Non-pigmented ciliary epithelial cell (primary cell): ENCODE measurements around the gene PIM1.
A peak's percentile ranks its signal among the peaks of the same experiment; 100 is the strongest.
"Not testable (repeated sequence)": the region's sequence is repeated elsewhere in the genome, so short reads cannot be mapped to it uniquely, and the experiment has no call there.

Source experiments
- DNase-seq: peaks from one replicate; pipeline ENCODE4 v3.0.0-alpha.2; 2010; ENCODE audit warnings: low read depth

Gene PIM1

DNA sequence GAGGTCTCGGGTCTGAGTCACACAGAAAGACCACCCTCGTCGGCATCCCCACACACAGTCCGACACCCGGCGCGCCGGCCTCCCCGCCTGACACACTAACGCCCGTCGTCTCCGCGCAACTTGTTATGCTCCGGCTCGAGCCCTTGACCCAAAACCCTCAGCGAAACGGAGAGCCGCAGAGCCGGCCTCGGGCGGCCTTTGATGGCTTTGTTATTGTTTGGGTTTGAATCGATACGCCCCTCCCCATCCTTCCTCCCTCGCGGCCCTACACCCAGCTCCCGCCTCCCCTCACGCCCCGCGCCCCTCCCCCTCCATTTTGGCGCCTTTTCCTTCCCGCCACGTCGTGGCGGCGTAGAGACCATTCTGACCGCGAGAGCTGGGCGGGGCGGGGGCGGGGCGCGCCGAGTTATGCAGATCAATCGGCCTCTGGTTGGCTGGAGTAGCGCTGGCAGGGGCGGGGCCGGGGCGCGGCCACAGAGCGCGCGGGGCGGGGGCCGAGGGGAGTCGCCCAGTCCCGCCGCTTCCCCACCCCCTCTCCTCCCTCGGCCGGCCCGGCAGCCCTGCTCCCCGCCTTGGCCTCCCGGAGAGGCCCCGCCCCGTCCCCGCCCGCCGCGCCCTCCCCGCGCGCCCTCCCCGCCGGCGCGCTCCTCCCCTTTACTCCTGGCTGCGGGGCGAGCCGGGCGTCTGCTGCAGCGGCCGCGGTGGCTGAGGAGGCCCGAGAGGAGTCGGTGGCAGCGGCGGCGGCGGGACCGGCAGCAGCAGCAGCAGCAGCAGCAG is at the start of gene PIM1:
Gene PIM1, plus strand, starts transcription at position 657 of the 777 bp plus-strand sequence. CDS start 424 bp downstream, outside the sequence.
- peak; percentile 76 for DNase-seq

DNA sequence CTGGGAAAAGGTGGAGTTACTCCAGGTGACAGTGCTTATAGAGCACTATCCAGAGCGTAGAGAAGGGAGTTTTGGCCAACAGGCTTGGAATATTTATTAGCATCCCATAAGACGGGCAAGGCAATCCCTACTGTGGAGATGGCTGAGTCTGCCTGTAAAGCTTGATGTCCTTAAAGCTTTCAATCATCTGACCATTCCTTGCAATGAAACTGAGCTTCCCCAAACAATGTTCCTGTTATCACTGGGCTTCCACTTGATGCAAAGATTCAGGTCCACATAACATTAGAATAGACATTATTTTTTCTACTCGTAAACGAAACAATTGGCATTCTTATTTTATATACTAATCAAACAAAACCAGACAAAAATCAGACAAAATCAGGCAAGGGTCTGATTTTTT is 48.4 kb upstream of the PIM1 start:
- DNase-seq = no peak

DNA sequence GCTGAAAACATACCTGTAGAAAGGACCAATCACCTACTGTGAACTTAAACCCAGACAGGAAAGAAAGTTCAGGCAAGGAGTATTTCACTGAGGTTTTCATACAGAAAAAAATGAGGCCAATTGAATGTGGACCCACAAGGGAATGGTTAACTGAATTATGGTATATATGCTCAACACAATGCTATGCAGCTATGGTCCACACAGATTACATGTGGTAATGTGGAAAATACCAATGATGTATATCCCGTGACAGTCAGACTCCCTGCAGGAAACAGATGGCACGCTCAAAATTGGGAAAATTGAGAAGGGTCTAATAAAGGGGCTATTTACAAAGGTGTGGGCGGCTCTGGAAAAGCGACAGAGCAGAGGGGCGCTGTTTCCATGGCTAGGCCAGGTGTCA is 47.1 kb upstream of the PIM1 start:
- no peak for DNase-seq

DNA sequence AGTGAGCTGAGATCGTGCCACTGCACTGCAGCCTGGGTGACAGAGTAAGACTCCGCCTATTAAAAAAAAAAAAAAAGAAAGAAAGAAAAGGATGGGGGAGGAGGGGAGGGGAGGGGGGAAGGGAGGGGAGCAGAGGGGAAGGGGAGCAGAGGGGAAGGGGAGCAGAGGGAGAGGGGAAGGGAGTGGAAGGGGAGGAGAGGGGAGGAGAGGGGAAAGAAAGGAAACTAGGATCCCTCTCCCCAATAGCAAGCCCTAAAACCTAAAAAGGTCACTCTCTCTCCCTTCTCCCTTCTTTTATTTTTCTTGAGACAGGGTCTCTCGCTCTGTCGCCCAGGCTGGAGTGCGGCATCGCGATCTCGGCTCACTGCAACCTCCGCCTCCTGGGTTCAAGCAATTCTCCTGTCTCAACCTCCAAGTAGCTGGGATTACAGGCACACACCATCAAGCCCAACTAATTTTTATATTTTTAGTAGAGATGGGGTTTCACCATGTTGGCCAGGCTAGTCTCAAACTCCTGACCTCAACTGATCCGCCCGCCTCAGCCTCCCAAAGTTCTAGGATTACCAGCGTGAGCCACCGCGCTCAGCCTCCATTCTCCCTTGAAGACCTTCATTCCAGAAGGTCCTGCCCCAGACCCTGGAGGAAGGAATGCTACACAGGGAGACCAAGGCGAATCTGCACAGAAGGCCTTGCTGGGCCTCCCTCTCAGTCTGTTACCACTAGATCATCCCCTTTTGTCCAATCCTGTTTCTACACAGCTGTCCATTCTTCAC is 45.8 kb upstream of the PIM1 start:
- no peak for DNase-seq

DNA sequence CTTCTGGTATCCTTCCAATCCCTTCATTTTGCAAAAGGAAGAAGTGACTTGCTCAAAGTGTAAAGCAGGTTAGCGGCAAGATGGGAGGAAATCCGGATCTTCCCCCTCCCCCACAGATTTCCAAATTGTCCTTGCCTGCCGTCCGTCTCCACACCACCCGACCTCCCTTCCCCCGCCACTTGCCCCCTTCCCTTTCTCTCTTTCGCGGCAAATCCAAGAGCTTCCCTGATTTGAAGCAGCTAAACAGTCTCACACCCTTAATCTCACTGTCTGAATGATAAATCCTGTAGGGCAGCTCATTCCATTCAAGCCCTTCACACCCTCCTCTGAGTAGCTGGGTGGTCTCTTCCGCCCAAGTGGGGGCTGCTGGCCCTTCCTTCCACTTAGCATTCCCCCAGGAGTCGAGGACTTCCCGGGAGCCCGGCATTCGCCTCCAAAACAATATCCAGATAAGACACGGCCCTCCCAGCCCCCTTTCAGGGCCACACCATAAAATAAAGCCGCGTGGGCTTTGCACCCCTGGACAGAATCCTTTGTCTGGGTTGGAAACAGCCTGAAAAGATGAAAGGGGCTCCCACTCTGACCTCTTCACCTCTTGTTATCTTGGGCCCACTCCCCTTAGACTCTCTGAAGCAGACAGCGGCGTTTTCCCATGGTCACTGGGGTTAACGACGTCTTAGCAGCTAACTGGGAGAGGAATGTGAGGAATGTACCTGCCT is 44.0 kb upstream of the PIM1 start:
- no peak for DNase-seq

DNA sequence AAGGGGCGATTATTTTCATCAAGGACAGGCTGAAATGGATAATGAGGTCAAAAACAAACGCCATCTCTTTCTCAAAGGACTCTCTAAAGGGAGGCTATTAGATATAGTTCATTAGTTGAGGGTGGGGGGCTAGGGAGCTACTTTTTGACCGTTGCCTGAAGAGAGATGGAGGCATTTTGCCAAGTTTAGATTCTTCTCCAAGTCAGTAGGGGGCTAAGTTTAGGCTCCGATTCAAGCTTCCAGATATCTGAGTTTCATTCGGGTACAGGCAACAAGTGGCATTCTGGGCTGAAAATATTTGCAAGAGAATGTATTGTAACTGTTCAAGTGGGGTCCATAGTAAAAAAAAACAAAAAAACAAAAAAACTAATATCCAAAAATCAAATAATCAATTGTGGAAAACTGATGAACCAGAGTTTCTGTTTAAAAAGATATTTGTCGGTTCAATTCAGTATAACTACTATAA is 43.4 kb upstream of the PIM1 start:
- DNase-seq = no peak

DNA sequence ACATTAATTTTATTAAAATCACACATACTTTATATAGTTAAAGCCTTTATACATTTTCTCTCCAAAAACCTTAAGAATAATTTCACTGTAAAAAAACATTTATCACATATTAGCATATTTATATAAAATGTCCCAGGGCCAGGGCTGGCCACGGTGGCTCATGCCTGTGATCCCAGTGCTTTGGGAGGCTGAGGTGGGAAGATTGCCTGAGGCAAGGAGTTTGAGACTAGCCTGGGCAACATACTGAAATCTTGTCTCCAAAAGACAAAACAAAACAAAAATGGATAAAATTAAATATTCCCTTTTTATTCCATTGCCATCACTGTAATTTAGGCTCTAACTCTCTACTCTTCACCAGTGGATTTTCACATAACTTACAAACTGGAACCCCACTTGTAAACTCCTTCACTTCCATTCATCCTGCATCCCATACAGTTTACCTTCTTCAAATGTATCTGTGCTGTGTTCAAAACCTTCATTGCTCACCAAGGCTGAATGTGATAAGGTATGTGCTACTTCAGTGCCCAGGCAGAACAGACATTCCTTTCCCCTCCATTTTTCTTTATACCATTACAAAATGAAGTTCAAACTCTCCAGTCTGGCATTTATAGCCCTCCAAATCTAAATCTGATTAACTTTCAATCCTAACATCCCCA is 42.9 kb upstream of the PIM1 start:
- no peak for DNase-seq

DNA sequence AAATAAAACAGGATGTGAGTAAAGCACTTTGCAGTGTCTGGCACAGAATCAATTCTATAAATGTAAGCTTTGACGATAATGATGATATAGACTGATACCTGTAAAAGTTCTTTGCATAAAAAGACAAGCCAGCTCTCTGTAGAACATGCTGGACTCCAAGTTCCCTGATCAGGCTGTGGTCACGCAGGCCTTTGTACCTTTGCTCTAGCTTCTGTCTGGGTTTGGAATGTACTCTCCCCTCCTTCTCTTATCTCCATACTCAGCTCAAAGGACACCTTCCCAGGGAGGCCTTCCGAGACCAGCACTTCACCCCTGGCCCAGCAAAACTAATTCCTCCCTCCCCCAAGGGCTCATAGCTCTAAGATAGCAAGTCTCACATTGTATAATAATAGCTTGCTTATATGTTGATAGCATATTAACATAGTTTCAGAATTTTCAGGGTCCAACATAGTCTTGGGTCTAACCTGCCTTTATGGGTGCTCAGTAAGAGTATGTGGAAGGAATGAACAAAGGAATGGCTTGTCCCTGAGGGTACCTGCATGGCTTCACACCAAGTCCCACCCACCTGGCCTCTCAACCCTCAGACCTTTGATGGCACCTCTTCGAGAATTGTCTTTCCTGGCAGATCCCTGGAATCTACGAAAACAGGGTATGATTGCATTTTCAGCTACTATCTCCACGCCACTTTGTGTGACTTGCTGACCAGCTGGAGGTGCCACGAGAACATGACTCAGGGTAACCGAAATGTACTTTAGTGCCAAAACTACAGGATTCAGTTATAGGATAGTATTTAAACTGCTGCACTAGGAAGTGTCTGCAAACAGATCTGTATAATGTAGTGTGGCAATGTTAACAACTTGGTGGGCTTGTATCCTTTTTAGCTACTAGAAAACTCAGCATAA is 41.7 kb upstream of the PIM1 start:
- DNase-seq = no peak

DNA sequence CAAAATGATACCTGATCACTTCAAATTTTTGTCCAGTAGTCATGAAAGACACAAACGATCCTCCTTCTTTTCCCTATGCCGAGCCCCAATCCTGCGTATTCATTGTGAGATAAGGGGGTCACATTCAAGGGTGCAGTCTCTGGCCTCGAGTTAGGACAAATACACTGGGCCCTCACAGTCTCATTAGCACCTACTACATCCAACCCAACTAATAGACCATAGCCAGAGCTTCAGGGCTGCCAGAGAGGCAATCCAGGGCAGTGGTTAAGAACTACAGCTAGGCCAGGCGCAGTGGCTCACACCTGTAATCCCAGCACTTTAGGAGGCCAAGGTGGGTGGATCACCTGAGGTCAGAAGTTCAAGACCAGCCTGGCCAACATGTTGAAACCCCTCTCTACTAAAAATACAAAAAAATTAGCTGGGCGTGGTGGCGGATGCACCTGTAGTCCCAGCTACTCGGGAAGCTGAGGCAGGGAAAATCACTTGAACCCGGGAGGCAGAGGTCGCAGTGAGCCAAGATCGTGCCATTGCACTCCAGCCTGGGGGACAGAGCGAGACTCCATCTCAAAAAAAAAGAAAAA is 41.0 kb upstream of the PIM1 start:
- DNase-seq = not testable (repeated sequence)

DNA sequence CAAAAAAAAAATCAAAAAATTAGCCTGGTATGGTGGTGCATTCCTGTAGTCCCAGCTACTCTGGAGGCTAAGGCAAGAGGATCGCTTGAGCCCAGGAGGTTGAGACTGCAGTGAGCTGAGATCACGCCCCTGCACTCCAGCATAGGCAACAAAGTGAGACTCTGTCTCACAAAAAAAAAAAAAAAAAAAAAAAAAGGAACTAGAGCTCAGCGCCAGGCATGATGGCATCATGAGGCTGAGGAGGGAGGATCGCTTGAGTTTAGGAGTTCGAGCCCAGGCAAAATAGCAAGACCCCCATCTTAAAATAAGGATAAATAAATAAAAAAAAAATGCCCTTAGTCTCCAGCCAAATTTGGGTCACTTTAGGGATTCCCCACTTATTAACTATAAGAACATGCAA is 40.4 kb upstream of the PIM1 start:
- no peak for DNase-seq

DNA sequence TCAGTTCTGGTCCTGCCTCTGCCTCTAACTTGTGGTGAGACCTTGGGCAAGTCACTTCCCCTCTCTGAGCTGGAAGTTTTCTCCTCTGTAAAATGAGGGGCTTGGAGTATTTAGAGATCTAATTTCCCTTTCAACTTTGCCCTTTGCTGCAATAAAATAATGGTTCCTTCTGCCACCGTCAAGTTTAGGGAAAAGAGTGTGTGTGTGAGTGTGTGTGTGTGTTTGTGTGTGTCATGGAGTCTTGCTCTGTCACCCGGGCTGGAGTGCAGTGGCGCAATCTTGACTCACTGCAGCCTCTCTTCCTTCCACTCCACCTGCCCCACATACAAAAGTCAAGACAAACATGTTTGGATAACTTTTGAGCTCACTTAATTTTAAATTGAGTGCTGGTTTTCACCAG is 39.2 kb upstream of the PIM1 start:
- DNase-seq = no peak

DNA sequence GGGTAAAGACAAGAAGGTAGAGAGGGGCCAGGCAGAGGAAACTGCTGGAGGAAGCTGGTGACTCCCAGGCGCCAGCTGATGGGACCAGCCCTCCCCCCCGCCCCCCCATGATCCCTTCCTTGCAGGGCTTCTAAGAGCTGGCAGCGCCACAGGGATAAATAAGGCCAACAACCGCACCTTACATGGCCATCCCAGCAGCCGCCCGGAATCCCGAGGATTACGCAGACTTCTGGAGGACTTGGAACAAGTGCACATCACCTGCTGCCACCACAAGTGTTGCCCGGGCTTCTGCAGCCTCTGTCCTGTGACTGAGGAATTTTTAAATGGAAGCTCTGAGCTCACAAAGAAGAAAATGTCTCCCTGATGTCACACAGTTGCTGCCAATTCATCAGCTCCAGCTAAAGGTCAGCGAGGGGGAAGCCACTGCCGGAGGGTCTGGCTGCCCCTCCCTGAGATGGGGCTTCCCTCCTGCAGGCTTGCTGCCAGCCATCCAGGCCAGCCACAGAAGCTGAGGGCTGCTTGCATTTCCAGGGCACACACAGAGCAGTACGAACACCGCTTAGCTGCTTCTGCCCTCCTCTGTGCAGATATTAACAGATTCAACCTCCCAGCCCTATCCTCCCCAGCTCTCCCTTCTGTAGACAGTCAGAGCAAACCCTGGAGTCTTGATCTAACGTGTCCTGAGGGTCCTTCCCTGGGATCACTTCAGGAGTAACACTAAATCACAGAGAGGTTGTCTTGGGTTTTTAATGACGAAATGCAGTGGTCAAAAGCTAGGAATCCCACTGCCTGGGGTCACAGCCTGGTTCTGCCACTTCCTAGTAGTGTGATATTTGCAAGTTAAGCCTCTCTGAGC is 38.6 kb upstream of the PIM1 start:
- DNase-seq = no peak

DNA sequence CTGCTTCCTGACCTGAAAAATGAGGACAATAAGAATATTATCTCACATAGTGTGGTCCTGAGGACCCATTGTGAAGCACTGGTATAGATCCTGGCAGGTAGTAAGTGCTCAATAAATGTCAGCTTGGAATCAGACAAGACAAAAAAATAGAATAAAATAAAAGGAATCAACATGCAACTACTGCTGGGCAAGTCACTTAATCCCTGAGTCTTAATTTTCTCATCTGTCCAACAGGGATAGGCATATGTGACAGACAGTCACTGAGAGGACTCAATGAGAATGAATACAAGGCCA is 38.0 kb upstream of the PIM1 start:
- DNase-seq = no peak

DNA sequence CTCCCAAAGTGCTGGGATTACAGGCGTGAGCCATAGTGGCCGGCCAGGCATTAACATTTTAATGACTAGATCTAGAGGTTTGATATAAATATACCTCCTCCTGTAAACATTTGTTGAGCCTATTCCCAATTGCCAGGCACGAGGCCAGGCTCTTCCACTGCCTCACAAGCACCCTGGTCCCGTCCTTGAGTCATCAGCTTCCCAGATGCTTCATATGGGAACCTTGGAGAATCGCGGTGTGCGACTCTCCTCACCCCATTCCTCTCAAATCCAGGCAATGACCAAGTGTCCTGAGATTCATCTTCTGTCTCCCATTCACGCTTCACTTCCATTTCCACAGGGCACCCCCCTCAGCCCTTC is 35.9 kb upstream of the PIM1 start:
- peak; percentile 43 for DNase-seq

DNA sequence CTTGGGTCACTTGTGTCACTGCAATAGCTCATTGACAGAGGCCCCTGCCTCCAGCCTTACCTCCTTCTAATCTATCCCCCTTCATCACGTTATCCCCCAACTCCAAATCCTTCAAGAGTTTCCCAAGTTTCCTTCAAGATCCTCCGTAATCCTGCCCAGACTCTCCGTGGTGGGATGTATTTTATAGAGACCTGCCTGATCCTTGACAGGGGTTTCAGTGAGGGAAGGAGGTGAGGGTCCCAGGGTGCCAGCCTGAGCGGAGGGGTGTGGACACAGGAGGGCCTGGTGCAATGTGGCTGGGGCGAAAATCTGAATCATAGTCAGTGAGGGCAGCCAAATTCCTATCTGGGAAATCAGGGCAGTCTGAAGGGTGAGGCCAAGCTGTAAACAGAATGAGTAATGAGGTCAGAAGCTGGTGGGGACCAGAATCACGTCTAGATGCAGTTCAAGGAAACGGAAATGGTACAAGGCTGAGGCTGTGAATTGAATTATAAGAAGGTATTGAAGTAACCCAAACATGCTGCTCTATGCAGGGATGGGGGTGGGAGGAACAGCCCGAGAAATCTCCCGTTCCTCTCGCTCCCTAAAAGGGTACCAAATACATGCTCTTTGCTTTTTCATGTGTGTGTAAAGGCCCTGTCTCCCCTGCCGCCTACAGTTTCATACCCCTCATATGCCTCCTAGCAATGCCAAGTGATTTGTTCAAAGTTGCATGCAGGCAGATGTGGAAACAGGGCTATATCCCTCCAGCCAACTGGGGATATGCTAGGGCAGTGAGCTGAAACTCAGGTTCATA is 35.4 kb upstream of the PIM1 start:
- peak; percentile 94 for DNase-seq

DNA sequence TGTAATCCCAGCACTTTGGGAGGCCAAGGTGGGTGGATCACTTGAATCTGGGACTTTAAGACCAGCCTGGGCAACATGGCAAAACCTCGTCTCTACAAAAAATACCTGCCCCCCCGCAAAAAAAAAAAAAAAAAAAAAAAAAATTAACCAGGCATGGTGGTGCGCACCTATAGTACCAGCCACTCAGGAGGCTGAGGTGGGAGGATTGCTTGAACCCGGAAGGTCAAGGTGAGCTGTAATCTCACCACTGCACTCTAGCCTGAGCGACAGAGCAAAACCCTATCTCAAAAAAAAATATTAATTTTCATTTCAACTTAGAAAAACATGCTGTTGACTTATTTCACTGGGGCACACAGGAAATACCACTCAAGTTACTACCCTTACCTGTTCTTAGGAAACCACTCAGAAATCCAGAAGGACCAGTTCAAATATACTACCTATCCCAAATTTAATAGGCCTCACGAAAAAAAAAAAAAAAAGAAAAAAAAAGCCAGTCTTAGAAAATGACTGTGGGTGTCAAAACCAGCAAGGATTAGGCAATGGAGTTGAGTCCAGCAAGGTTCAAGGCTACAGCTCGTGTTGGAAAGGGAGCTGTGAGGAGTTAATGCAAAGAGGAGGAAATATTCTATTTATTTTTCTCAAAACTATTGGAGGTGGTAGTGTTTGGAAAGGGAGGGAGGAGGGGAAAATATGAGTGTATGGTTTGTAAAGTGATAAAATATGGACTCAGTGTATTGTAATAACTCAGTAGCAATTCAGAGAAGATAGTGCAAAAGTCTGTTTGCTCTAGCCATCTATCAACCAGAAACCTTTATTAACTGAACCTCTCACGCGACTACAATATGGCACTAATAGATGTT is 33.9 kb upstream of the PIM1 start:
- DNase-seq = no peak

DNA sequence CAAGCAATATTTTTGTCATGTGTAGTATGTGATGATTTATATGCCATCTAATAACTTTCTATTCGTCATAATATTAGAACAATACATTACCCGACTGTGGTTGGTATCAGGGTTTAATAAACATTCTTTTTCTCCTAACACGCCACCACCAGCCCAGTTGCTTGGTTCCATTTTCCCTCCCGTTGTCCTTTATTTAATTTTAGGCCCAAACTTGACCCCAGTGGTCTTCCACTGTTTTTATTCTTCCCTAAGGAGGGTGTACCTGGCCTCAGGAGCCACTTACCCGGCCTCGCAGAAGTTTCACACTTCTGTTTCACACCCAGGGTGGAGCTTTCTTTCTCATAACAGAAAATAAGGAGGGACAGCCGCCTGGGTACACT is 33.1 kb upstream of the PIM1 start:
- DNase-seq = no peak
